ENCODE data around the gene COL4A2. TPM values are rescaled to one million over a fixed set of nuclear protein-coding genes. Genes with fewer than 3 reads are reported as not detected.
"Not testable (repeated sequence)": the region's sequence is repeated elsewhere in the genome, so short reads cannot be mapped to it uniquely, and the experiment has no call there.

COL4A2 gene
- total RNA-seq, 4 donors from 2014 or later: 56.6 to 139 (median 89.1) TPM

DNA sequence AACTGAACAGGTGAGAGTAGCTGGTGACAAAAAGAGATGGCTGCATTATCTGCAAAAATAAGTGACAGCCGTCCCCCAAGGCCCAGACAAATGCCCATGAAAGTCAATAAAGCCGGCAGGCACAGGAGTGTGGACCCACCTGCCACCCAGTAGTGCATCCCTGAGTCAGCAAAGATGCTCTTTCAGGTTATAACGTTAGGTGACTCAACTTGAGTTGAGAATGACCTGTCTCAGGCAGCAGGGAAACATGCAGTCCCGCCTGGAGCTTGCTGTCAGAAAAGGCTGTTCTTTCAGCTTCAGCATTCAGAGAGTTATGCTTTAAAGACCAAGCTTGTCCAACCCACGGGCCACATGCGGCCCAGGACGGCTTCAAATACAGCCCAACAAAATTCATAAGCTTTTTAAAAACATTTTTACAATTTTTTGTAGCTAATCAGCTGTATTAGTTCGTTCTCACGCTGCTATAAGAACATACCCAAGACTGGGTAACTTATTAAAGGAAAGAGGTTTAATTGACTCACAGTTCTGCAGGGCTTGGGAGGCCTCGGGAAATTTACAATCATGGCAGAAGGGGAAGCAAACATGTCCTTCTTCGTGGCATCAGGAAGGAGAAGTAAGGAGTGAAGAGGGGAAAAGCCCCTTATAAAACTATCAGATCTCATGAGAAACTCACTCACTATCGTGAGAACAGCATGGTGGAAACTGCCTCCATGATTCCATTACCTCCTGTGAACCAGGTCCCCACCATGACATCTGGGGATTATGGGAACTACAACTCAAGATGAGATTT lies 144.1 kb downstream of the COL4A2 start:
- peaks cover 0 to 1% (median 0%) of the 10 kb centered on the region in 4 donors for H3K4me1 ChIP-seq
- no peaks in the 10 kb centered on the region for H3K9me3 ChIP-seq
- peaks cover 0 to 18% (median 0%) of the 10 kb centered on the region in 3 donors for H3K36me3 ChIP-seq
- no peak for DNase-seq
- no peaks in the 10 kb centered on the region for H3K27me3 ChIP-seq
- H3K27ac ChIP-seq: no peak overlapping the region
- no peak overlapping the region for H3K4me3 ChIP-seq
- TF ChIP-seq, protein P1, sequence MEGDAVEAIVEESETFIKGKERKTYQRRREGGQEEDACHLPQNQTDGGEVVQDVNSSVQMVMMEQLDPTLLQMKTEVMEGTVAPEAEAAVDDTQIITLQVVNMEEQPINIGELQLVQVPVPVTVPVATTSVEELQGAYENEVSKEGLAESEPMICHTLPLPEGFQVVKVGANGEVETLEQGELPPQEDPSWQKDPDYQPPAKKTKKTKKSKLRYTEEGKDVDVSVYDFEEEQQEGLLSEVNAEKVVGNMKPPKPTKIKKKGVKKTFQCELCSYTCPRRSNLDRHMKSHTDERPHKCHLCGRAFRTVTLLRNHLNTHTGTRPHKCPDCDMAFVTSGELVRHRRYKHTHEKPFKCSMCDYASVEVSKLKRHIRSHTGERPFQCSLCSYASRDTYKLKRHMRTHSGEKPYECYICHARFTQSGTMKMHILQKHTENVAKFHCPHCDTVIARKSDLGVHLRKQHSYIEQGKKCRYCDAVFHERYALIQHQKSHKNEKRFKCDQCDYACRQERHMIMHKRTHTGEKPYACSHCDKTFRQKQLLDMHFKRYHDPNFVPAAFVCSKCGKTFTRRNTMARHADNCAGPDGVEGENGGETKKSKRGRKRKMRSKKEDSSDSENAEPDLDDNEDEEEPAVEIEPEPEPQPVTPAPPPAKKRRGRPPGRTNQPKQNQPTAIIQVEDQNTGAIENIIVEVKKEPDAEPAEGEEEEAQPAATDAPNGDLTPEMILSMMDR (IDR thresholded peaks at IDR 0.05): no peak
- TF ChIP-seq POLR2A (IDR thresholded peaks at IDR 0.05): no peak

DNA sequence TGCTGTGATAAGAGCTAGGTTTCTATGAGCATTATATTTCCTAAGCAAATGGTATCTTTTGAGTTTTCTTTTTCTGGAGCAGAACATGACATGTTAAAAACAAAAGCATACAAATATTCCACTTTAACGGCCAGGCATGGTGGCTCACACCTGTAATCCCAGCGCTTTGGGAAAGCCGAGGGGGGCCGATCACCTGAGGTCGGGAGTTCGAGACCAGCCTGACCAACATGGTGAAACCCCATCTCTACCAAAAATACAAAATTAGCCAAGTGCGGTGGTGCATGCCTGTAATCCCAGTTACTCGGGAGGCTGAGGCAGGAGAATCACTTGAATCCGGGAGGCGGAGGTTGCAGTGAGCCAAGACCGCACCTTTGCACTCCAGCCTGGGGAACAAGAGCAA lies 146.0 kb downstream of the COL4A2 start:
- not testable (repeated sequence) for H3K4me3 ChIP-seq, H3K27ac ChIP-seq, H3K27me3 ChIP-seq, DNase-seq, H3K4me1 ChIP-seq, H3K9me3 ChIP-seq
- H3K36me3 ChIP-seq: peaks cover 0 to 20% (median 0%) of the 10 kb centered on the region in 3 donors

DNA sequence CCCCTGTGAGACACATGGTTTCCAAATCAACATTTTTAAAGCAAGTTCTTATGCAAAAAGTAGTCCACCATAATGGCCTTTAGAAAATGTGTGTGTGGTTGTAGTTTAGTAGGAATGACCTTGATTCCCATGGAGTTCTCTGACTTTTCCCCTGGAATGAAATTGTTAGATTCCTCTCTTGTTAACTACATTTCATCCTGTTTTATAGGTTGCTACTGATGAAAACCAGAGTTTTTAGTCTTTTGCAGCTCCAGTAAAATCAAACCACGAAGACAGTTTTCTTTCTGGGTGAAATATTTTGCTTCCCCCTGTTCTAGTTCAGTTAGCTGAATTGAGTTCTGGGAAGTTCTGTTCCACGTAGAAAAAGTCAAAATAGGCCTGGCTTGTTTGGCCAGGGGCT lies 146.7 kb downstream of the COL4A2 start:
- H3K9me3 ChIP-seq: no peaks in the 10 kb centered on the region
- no peaks in the 10 kb centered on the region for H3K4me1 ChIP-seq
- DNase-seq: no peak
- peaks cover 0 to 17% (median 0%) of the 10 kb centered on the region in 3 donors for H3K36me3 ChIP-seq
- no peaks in the 10 kb centered on the region for H3K27me3 ChIP-seq
- H3K27ac ChIP-seq: no peak overlapping the region
- no peak for TF ChIP-seq POLR2A (IDR thresholded peaks at IDR 0.05)
- TF ChIP-seq, protein P1 (IDR thresholded peaks at IDR 0.05): no peak
- no peak overlapping the region for H3K4me3 ChIP-seq

DNA sequence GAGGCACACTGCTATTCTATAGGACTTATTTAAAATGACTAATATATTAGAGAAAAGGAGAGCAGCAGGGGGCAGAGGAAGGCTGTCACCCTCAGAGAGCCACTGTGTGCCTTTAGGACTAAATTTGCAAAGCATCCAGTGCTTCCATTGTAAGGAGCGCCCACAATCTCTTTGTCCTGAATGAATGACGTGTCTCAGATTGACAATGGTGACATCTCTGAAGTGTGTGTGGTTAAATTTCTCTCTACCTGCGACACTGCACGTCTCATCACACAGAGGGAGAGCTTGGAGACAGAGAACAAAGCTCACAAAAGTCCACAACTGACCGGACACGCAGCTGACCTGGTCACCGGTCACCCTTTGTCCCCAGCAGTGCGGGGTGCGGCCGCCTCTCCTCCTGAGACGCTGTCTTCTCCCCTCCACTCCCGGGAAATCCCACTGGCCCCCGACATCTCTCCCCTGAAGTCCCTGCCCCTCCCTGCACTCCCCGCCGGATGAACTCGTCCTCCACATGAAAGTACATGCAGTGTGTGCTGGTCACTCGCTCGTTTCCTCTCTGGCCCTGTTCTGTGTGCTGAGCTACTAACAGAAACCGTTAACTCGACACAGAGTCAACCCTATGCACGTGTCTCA lies 147.3 kb downstream of the COL4A2 start:
- no peak overlapping the region for H3K4me3 ChIP-seq
- peak in 1 of 3 donors; percentile 44 for DNase-seq
- no peak for TF ChIP-seq POLR2A (IDR thresholded peaks at IDR 0.05)
- TF ChIP-seq, protein P1 (IDR thresholded peaks at IDR 0.05): no peak
- no peaks in the 10 kb centered on the region for H3K27me3 ChIP-seq
- H3K27ac ChIP-seq: no peak overlapping the region
- no peaks in the 10 kb centered on the region for H3K9me3 ChIP-seq
- H3K4me1 ChIP-seq: no peaks in the 10 kb centered on the region
- peaks cover 0 to 22% (median 0%) of the 10 kb centered on the region in 3 donors for H3K36me3 ChIP-seq

DNA sequence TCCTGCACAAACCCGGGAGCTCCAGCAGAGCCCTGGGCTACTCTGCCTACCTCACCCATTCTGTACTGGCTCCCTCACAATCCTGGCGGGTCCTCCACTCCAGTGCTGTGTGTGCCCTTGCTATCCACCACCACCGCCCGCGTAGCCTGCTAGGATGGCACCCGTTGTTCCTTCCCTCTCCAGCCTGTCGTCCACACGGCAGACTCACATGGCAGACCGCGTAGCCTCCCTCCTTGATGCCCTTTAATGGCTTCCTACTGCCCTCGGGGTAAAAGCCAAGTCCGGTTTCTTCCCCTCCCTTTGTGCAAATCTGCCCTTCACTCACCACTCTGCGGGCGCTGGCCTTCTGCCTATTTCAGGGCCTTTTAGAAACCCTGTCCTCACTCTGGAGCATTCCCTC lies 147.9 kb downstream of the COL4A2 start:
- DNase-seq: peak in 1 of 3 donors; percentile 41
- Histone ChIP-seq H3K27me3 (no peaks in the 10 kb centered on the region), H3K4me3 (no peak overlapping the region), H3K36me3 (peaks cover 0 to 18% (median 0%) of the 10 kb centered on the region in 3 donors), H3K27ac (no peak overlapping the region), H3K9me3 (no peaks in the 10 kb centered on the region), H3K4me1 (no peaks in the 10 kb centered on the region)
- TF ChIP-seq POLR2A (IDR thresholded peaks at IDR 0.05): no peak
- TF ChIP-seq, protein P1 (IDR thresholded peaks at IDR 0.05): no peak

DNA sequence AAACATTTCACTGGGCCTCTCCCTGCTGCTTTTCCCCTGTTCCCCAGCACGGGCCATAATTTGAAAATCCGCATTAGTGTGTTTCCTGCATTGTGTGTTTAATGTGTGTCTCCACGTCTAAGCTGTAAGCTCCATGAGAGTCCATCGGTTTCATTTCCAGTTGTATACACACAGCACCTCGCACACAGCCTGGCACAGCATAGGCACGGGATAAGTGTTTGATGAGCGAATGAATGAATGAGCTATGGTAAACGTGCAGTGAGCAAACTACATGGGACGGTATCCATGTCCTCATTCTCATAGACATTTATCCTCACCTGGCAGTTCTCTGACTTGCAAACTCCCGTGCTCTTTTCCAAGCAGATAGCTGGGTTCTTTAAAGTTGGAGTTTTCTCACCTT lies 148.4 kb downstream of the COL4A2 start:
- Histone ChIP-seq H3K4me1 (no peaks in the 10 kb centered on the region), H3K36me3 (peaks cover 0 to 13% (median 0%) of the 10 kb centered on the region in 3 donors), H3K27me3 (no peaks in the 10 kb centered on the region), H3K9me3 (no peaks in the 10 kb centered on the region), H3K27ac (no peak overlapping the region), H3K4me3 (no peak overlapping the region)
- no peak for TF ChIP-seq POLR2A (IDR thresholded peaks at IDR 0.05)
- TF ChIP-seq, protein P1 (IDR thresholded peaks at IDR 0.05): no peak
- DNase-seq: no peak
